Measurements from ENCODE around the gene UGT8.

UGT8 gene

GRCh38 chr4:114691865-114692264, 93.3 kb downstream of the UGT8 start:
- no peaks in the 10 kb centered on the region for H3K9me3 ChIP-seq (ENCODE audit: low read length)
- H3K4me3 ChIP-seq (ENCODE audit: low read depth, low read length, poor library complexity, severe bottlenecking), result no peak overlapping the region
- no peaks in the 10 kb centered on the region for H3K36me3 ChIP-seq (ENCODE audit: insufficient read depth, low read length)
- H3K79me2 ChIP-seq (ENCODE audit: insufficient read depth, low read length), result no peaks in the 10 kb centered on the region
- TF ChIP-seq CTCF (IDR thresholded peaks at IDR 0.05; ENCODE audit: low read length) (no peak), EZH2 (IDR thresholded peaks at IDR 0.05; ENCODE audit: borderline replicate concordance, low read length) (no peak)
- no peaks in the 10 kb centered on the region for H3K4me1 ChIP-seq (ENCODE audit: insufficient read depth, low read length, severe bottlenecking)
- no peak overlapping the region for H3K27ac ChIP-seq (ENCODE audit: low read depth, low read length, poor library complexity, severe bottlenecking)
- no peaks in the 10 kb centered on the region for H3F3A ChIP-seq (ENCODE audit: insufficient read depth, low read length)
- no peak overlapping the region for H3K9ac ChIP-seq (ENCODE audit: low read length)
- no peaks in the 10 kb centered on the region for H3K9me2 ChIP-seq (ENCODE audit: low read depth, low read length)
- no peak overlapping the region for H3K4me2 ChIP-seq (ENCODE audit: low read length)
- H3K27me3 ChIP-seq (ENCODE audit: insufficient read depth, low read length), result no peaks in the 10 kb centered on the region
- H2AFZ ChIP-seq (ENCODE audit: low read length), result no peak overlapping the region
- no peaks in the 10 kb centered on the region for H4K20me1 ChIP-seq (ENCODE audit: insufficient read depth, low read length)

- H4K20me1 ChIP-seq (ENCODE audit: insufficient read depth, low read length), result no peaks in the 10 kb centered on the region
- H3K9me3 ChIP-seq (ENCODE audit: low read length), result no peaks in the 10 kb centered on the region
- no peak overlapping the region for H3K27ac ChIP-seq (ENCODE audit: low read depth, low read length, poor library complexity, severe bottlenecking)
- H3K9ac ChIP-seq (ENCODE audit: low read length), result no peak overlapping the region
- H3K27me3 ChIP-seq (ENCODE audit: insufficient read depth, low read length), result no peaks in the 10 kb centered on the region
- H3K9me2 ChIP-seq (ENCODE audit: low read depth, low read length), result no peaks in the 10 kb centered on the region
- no peaks in the 10 kb centered on the region for H3K79me2 ChIP-seq (ENCODE audit: insufficient read depth, low read length)
- H3K4me2 ChIP-seq (ENCODE audit: low read length), result no peak overlapping the region
- no peaks in the 10 kb centered on the region for H3K36me3 ChIP-seq (ENCODE audit: insufficient read depth, low read length)
- H3F3A ChIP-seq (ENCODE audit: insufficient read depth, low read length), result no peaks in the 10 kb centered on the region
- H3K4me3 ChIP-seq (ENCODE audit: low read depth, low read length, poor library complexity, severe bottlenecking), result no peak overlapping the region
- no peaks in the 10 kb centered on the region for H3K4me1 ChIP-seq (ENCODE audit: insufficient read depth, low read length, severe bottlenecking)
- TF ChIP-seq CTCF (IDR thresholded peaks at IDR 0.05; ENCODE audit: low read length), result no peak
- no peak for TF ChIP-seq EZH2 (IDR thresholded peaks at IDR 0.05; ENCODE audit: borderline replicate concordance, low read length)
- H2AFZ ChIP-seq (ENCODE audit: low read length), result no peak overlapping the region
Measured at GRCh38 chr4:114692958-114693357, 94.4 kb downstream of the UGT8 start.

DNA sequence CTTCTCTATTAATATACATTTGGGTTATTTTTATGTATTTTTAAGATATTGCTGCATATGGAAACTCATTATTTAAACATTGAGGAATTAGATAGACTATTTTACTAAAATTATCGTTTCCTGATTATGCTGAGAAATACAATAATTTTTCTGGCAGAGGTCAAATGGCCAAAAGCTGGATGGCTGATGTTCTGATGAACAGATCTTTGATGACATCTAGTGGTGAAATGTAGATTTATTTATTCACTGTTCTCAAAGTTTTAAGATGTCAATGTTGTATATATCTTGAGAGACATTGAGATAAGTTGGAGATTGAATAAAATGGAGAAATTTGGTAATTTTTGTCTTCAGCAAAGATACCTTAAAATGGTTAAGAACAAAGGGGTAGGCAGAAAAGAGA, 96.2 kb downstream of the UGT8 start:
- no peaks in the 10 kb centered on the region for H3K27me3 ChIP-seq (ENCODE audit: insufficient read depth, low read length)
- no peaks in the 10 kb centered on the region for H3F3A ChIP-seq (ENCODE audit: insufficient read depth, low read length)
- peak; percentile 72 for TF ChIP-seq CTCF (IDR thresholded peaks at IDR 0.05; ENCODE audit: low read length)
- TF ChIP-seq EZH2 (IDR thresholded peaks at IDR 0.05; ENCODE audit: borderline replicate concordance, low read length), result no peak
- H3K4me3 ChIP-seq (ENCODE audit: low read depth, low read length, poor library complexity, severe bottlenecking), result no peak overlapping the region
- H2AFZ ChIP-seq (ENCODE audit: low read length), result no peak overlapping the region
- no peaks in the 10 kb centered on the region for H3K4me1 ChIP-seq (ENCODE audit: insufficient read depth, low read length, severe bottlenecking)
- no peaks in the 10 kb centered on the region for H3K9me3 ChIP-seq (ENCODE audit: low read length)
- H3K9me2 ChIP-seq (ENCODE audit: low read depth, low read length), result no peaks in the 10 kb centered on the region
- no peak overlapping the region for H3K9ac ChIP-seq (ENCODE audit: low read length)
- H3K4me2 ChIP-seq (ENCODE audit: low read length), result no peak overlapping the region
- H3K79me2 ChIP-seq (ENCODE audit: insufficient read depth, low read length), result no peaks in the 10 kb centered on the region
- H4K20me1 ChIP-seq (ENCODE audit: insufficient read depth, low read length), result no peaks in the 10 kb centered on the region
- no peak overlapping the region for H3K27ac ChIP-seq (ENCODE audit: low read depth, low read length, poor library complexity, severe bottlenecking)
- no peaks in the 10 kb centered on the region for H3K36me3 ChIP-seq (ENCODE audit: insufficient read depth, low read length)
